ENCODE measurements around the gene CIB4. TPM values are rescaled to one million over a fixed set of nuclear protein-coding genes. Genes with fewer than 3 reads are reported as not detected.

The CIB4 gene
- total and polyA plus RNA-seq, 2 of the 13 experiments (the other 11 are each of a cell fraction or from before 2014, with no cell fraction given): not detected

- TF ChIP-seq FOXA3 (CRISPR knock-in tag; IDR thresholded peaks at IDR 0.05) (peak; percentile 98), GATAD2A (CRISPR knock-in tag; IDR thresholded peaks at IDR 0.05) (0 out of 2 replicates have a peak, but pooled peaks have one; percentile 23), ZNF501 (CRISPR knock-in tag; IDR thresholded peaks at IDR 0.05) (no peak), SNAI1 (CRISPR knock-in tag; IDR thresholded peaks at IDR 0.05; ENCODE audit: borderline replicate concordance) (no peak), ZBTB7B (CRISPR knock-in tag; IDR thresholded peaks at IDR 0.05) (no peak), NCOA1 (CRISPR knock-in tag; IDR thresholded peaks at IDR 0.05) (no peak), GATAD1 (CRISPR knock-in tag; IDR thresholded peaks at IDR 0.05) (no peak), ZNF234 (CRISPR knock-in tag; conservative IDR thresholded peaks at IDR 0.05) (no peak), RXRB (CRISPR knock-in tag; IDR thresholded peaks at IDR 0.05; ENCODE audit: borderline replicate concordance) (peak; percentile 26; the same call in 1 of the 2 replicates), JUND (CRISPR knock-in tag; IDR thresholded peaks at IDR 0.05) (no peak), SOX13 (IDR thresholded peaks at IDR 0.05) (no peak), SOX13 (CRISPR knock-in tag; conservative IDR thresholded peaks at IDR 0.05 in 1 of 2, IDR thresholded peaks at IDR 0.05 in 1 of 2) (no peak), ZNF44 (CRISPR knock-in tag; IDR thresholded peaks at IDR 0.05) (no peak), ZFP62 (CRISPR knock-in tag; IDR thresholded peaks at IDR 0.05) (no peak), RAD51 (IDR thresholded peaks at IDR 0.05; ENCODE audit: borderline replicate concordance) (no peak), HMGA1 (CRISPR knock-in tag; conservative IDR thresholded peaks at IDR 0.05) (no peak), ZNF790 (CRISPR knock-in tag; IDR thresholded peaks at IDR 0.05; ENCODE audit: borderline replicate concordance) (no peak), EP300 (IDR thresholded peaks at IDR 0.05; ENCODE audit: low read depth in 2 of 2, low read length in 2 of 2) (0 out of 4 replicates have a peak, but pooled peaks of 1 of the 2 experiments have one; percentile 9), EP300 (CRISPR knock-in tag; IDR thresholded peaks at IDR 0.05; ENCODE audit: borderline replicate concordance) (no peak), ELF3 (CRISPR knock-in tag; IDR thresholded peaks at IDR 0.05) (0 out of 2 replicates have a peak, but pooled peaks have one; percentile 24), PRDM10 (CRISPR knock-in tag; IDR thresholded peaks at IDR 0.05; ENCODE audit: low read depth) (peak; percentile 41; the same call in 1 of the 2 replicates), NFYC (CRISPR knock-in tag; IDR thresholded peaks at IDR 0.05) (peak; percentile 55), ARID3A (IDR thresholded peaks at IDR 0.05; ENCODE audit: low read depth, low read length) (0 out of 2 replicates have a peak, but pooled peaks have one; percentile 18), ZBTB20 (CRISPR knock-in tag; IDR thresholded peaks at IDR 0.05; ENCODE audit: borderline replicate concordance, low read depth) (no peak), ZNF720 (CRISPR knock-in tag; IDR thresholded peaks at IDR 0.05) (no peak), MLX (CRISPR knock-in tag; IDR thresholded peaks at IDR 0.05) (no peak)
Observed at GRCh38 chr2:26630669-26631360, 10.4 kb downstream of the CIB4 start (continued).

All from HepG2 (cell line).